Neuronal stem cell (in vitro differentiated cells): Measurements from ENCODE around the gene ATG4C.

Experiments
- DNase-seq: peaks from one replicate; pipeline ENCODE4 v3.0.0-alpha.2; 2013; ENCODE audit warnings: low spot score
- H2AFZ ChIP-seq: one replicate; pipeline ENCODE4 v1.6.1; 2013; ENCODE audit warnings: mild to moderate bottlenecking, low read length, inconsistent platforms
- H2AK5ac ChIP-seq: 2 replicates; pipeline ENCODE4 v1.6.1; 2013; ENCODE audit warnings: low read depth, mild to moderate bottlenecking, inconsistent platforms, low read length, moderate library complexity, mixed read lengths
- H2BK120ac ChIP-seq: 2 replicates; pipeline ENCODE4 v1.6.1; 2013; ENCODE audit warnings: low read depth, mild to moderate bottlenecking, inconsistent platforms, low read length, moderate library complexity, mixed read lengths
- H2BK12ac ChIP-seq: one replicate; pipeline ENCODE4 v1.6.1; 2013; ENCODE audit warnings: low read length, inconsistent platforms
- H2BK15ac ChIP-seq: 2 replicates; pipeline ENCODE4 v1.6.1; 2013; ENCODE audit warnings: mild to moderate bottlenecking, low read length, inconsistent platforms, mixed read lengths
- H2BK5ac ChIP-seq: one replicate; pipeline ENCODE4 v1.6.1; 2013; ENCODE audit warnings: inconsistent platforms, mild to moderate bottlenecking, low read length, moderate library complexity
- H3K14ac ChIP-seq: one replicate; pipeline ENCODE4 v1.6.1; 2013; ENCODE audit warnings: low read length, inconsistent platforms
- H3K18ac ChIP-seq: 2 replicates; pipeline ENCODE4 v1.6.1; 2013; ENCODE audit warnings: low read length, inconsistent platforms
- H3K23ac ChIP-seq: 2 replicates; pipeline ENCODE4 v1.6.1; 2013; ENCODE audit warnings: low read depth, mild to moderate bottlenecking, mixed read lengths, low read length, inconsistent platforms; ENCODE audit not compliant: poor library complexity
- H3K27ac ChIP-seq: replicated peaks from 3 replicates; pipeline ENCODE4 v1.5.1; 2013; ENCODE audit warnings: low read length, inconsistent platforms
- H3K27me3 ChIP-seq, 3 experiments: 2 replicates each; pipeline ENCODE4 v1.6.1; 2013; ENCODE audit warnings: low read length in 3 of 3, mild to moderate bottlenecking in 2 of 3, inconsistent platforms in 1 of 3, low read depth in 1 of 3, mixed read lengths in 1 of 3, moderate library complexity in 1 of 3; ENCODE audit not compliant: control insufficient read depth in 3 of 3, insufficient read depth in 3 of 3
- H3K36me3 ChIP-seq, 2 donors: replicated peaks in 1 of 2; 2 replicates each; pipeline ENCODE4 v1.6.1; 2013; ENCODE audit warnings: low read length in 2 of 2; ENCODE audit not compliant: control insufficient read depth in 2 of 2, insufficient read depth in 2 of 2
- H3K4ac ChIP-seq: 2 replicates; pipeline ENCODE4 v1.6.1; 2013; ENCODE audit warnings: inconsistent platforms, mild to moderate bottlenecking, low read length, moderate library complexity
- H3K4me1 ChIP-seq, 2 donors: 1 replicate in 1 of 2; 2 replicates in 1 of 2; pipeline ENCODE4 v1.6.1; 2013; ENCODE audit warnings: low read length in 2 of 2, low read depth in 1 of 2; ENCODE audit not compliant: control insufficient read depth in 2 of 2, insufficient read depth in 1 of 2
- H3K4me2 ChIP-seq: one replicate; pipeline ENCODE4 v1.6.1; 2013; ENCODE audit warnings: mild to moderate bottlenecking, low read length, inconsistent platforms; ENCODE audit not compliant: insufficient read depth, poor library complexity, severe bottlenecking
- H3K4me3 ChIP-seq, 2 donors: 2 replicates each; pipeline ENCODE4 v1.5.1; 2013; ENCODE audit warnings: low read length in 2 of 2, mild to moderate bottlenecking in 2 of 2, inconsistent platforms in 1 of 2, moderate library complexity in 1 of 2
- H3K79me1 ChIP-seq: one replicate; pipeline ENCODE4 v1.6.1; 2013; ENCODE audit warnings: low read depth, mild to moderate bottlenecking, inconsistent platforms, low read length, moderate library complexity
- H3K9ac ChIP-seq: one replicate; pipeline ENCODE4 v1.6.1; 2013; ENCODE audit warnings: mild to moderate bottlenecking, low read depth, low read length, inconsistent platforms; ENCODE audit not compliant: poor library complexity
- H3K9me3 ChIP-seq, 2 donors: replicated peaks in 1 of 2; 2 replicates each; pipeline versions ENCODE3 to v1.6.1; 2013; ENCODE audit warnings: low read length in 2 of 2, mild to moderate bottlenecking in 2 of 2, inconsistent platforms in 1 of 2, low read depth in 1 of 2, mixed read lengths in 1 of 2, moderate library complexity in 1 of 2; ENCODE audit not compliant: control insufficient read depth in 2 of 2, insufficient read depth in 1 of 2
- H4K8ac ChIP-seq: one replicate; pipeline ENCODE4 v1.6.1; 2013; ENCODE audit warnings: low read depth, mild to moderate bottlenecking, inconsistent platforms, low read length, moderate library complexity
- H4K91ac ChIP-seq: one replicate; pipeline ENCODE4 v1.6.1; 2013; ENCODE audit warnings: low read length, low read depth, mild to moderate bottlenecking, inconsistent platforms; ENCODE audit not compliant: poor library complexity
- WGBS, 2 donors: extraction: QIAGEN DNeasy Blood & Tissue Kit; methylation state at CpG; one replicate each; pipeline ENCODE4 v1.1.7; 2013; ENCODE audit warnings: missing lambda C conversion rate in 2 of 2, mixed read lengths in 1 of 2; ENCODE audit not compliant: insufficient read length in 2 of 2, insufficient replicate concordance in 1 of 2; ENCODE audit errors: extremely low coverage in 2 of 2; 5-methylcytosine and 5-hydroxymethylcytosine counted together

ATG4C gene

GRCh38 chr1:62856960-62857359, 73.0 kb downstream of the ATG4C start:
- DNase-seq = no peak
- Histone ChIP-seq H4K8ac (no peak overlapping the region), H3K4me2 (no peak overlapping the region), H3K27ac (no peak overlapping the region), H3K27me3 (no peaks in the 10 kb centered on the region), H2BK120ac (no peak overlapping the region), H2BK5ac (no peak overlapping the region), H3K9ac (no peak overlapping the region), H2AK5ac (no peak overlapping the region), H2AFZ (no peak overlapping the region), H3K4ac (no peak overlapping the region), H4K91ac (no peak overlapping the region), H3K36me3 (peaks cover 0 to 23% of the 10 kb centered on the region in 2 donors), H2BK12ac (no peak overlapping the region), H3K18ac (no peak overlapping the region), H3K4me1 (no peaks in the 10 kb centered on the region), H2BK15ac (no peak overlapping the region), H3K23ac (no peak overlapping the region), H3K79me1 (peaks cover 1% of the 10 kb centered on the region), H3K9me3 (no peaks in the 10 kb centered on the region), H3K14ac (no peak overlapping the region), H3K4me3 (no peak overlapping the region)
- no CpG with 5 or more reads among the region's 9 CpGs for WGBS, 2 donors

DNA sequence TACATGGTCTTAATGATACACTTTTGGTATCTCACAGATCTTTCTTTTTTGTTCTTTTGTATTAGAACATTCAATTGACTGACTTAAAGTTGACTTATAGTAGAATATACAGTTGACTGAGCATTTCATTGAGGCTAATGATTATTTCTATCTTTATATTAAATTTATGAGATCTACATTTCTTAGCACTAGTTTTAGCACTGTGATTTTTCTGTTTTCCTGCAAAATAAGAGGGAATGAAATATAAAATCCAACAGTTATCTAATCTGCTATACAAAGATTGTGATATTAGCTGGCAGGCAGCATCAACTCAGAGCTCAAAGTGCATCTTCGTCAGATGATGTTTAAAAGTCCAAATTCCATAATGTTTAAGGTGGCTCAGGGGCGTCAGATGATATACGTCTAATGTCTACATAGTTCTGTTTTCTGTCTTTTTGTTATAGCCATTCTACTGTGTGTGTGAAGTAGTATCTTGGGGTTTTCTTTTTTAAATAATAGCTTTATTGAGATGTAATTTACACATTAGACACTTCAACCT, 85.4 kb downstream of the ATG4C start:
- H4K8ac ChIP-seq = no peak overlapping the region
- no peak overlapping the region for H3K14ac ChIP-seq
- H2AFZ ChIP-seq = no peak overlapping the region
- no peak overlapping the region for H3K18ac ChIP-seq
- H3K79me1 ChIP-seq = no peaks in the 10 kb centered on the region
- no peak overlapping the region for H3K4me2 ChIP-seq
- no peak overlapping the region for H2BK5ac ChIP-seq
- WGBS, 2 donors = no CpG with 5 or more reads among the region's 3 CpGs
- H3K4me1 ChIP-seq = no peaks in the 10 kb centered on the region
- no peak overlapping the region for H2AK5ac ChIP-seq
- DNase-seq = no peak
- no peaks in the 10 kb centered on the region for H3K27me3 ChIP-seq
- no peaks in the 10 kb centered on the region for H3K9me3 ChIP-seq
- no peak overlapping the region for H3K4me3 ChIP-seq
- no peak overlapping the region for H3K9ac ChIP-seq
- H3K23ac ChIP-seq = no peak overlapping the region
- no peak overlapping the region for H3K27ac ChIP-seq
- H3K36me3 ChIP-seq = no peaks in the 10 kb centered on the region
- no peak overlapping the region for H2BK15ac ChIP-seq
- no peak overlapping the region for H4K91ac ChIP-seq
- no peak overlapping the region for H2BK120ac ChIP-seq
- no peak overlapping the region for H3K4ac ChIP-seq
- no peak overlapping the region for H2BK12ac ChIP-seq

DNA sequence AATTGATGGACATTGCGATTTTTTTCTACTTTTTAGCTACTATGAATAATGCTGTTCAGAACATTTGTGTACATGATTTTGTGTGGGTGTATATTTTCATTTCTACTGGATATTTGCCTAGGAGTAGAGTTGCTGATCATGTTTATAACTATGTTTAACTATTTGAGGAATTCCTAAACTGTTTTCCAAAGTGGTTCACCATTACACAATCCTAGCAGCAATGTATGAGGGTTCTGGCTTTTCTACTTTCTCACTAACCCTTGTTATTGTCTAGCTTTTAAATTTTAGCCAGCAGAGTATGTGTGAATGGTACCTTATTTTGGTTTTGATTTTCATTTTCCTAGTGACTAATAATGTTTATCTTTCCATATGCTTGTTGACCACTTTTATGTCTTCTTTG, 86.2 kb downstream of the ATG4C start:
- Histone ChIP-seq H3K9ac (no peak overlapping the region), H4K91ac (no peak overlapping the region), H2BK5ac (no peak overlapping the region), H2BK12ac (no peak overlapping the region), H3K23ac (no peak overlapping the region), H3K4me1 (no peaks in the 10 kb centered on the region), H3K27me3 (no peaks in the 10 kb centered on the region), H3K4me3 (no peak overlapping the region), H2AK5ac (no peak overlapping the region), H3K27ac (no peak overlapping the region), H4K8ac (no peak overlapping the region), H3K4ac (no peak overlapping the region), H2AFZ (no peak overlapping the region), H3K9me3 (no peaks in the 10 kb centered on the region), H3K18ac (no peak overlapping the region), H2BK120ac (no peak overlapping the region), H3K79me1 (no peaks in the 10 kb centered on the region), H3K4me2 (no peak overlapping the region), H3K36me3 (no peaks in the 10 kb centered on the region), H3K14ac (no peak overlapping the region), H2BK15ac (no peak overlapping the region)
- no CpG with 5 or more reads among the region's 1 CpG for WGBS, 2 donors
- DNase-seq = no peak

DNA sequence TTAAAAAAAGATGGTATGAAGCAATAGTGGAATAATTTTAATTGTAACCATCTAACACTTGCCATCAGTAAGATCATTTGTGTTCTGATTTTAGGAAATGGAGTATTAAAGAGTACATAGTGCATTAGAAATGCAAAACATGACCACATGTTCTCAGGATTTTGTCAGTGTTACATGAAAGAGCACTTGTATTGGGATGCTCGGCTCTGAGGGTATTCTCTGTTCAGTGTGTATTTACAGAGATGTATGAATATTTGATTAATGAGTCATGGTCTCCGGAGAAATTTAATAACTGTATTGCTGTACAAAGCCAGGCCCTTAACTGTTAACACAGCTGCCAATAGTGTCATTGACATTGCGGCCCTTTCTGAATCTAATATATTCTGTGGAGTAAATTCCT, 91.7 kb downstream of the ATG4C start:
- no peak for DNase-seq
- Histone ChIP-seq H2BK120ac (no peak overlapping the region), H3K14ac (no peak overlapping the region), H3K4ac (no peak overlapping the region), H3K36me3 (no peaks in the 10 kb centered on the region), H2AK5ac (no peak overlapping the region), H3K9me3 (no peaks in the 10 kb centered on the region), H2AFZ (no peak overlapping the region), H3K4me2 (no peak overlapping the region), H3K23ac (no peak overlapping the region), H2BK5ac (no peak overlapping the region), H2BK15ac (no peak overlapping the region), H3K79me1 (no peaks in the 10 kb centered on the region), H4K8ac (no peak overlapping the region), H3K18ac (no peak overlapping the region), H2BK12ac (no peak overlapping the region), H3K27ac (no peak overlapping the region), H3K4me3 (no peak overlapping the region), H4K91ac (no peak overlapping the region), H3K27me3 (peaks cover 0 to 9% (median 0%) of the 10 kb centered on the region in 3 experiments), H3K4me1 (no peaks in the 10 kb centered on the region), H3K9ac (no peak overlapping the region)
- no CpG with 5 or more reads among the region's 3 CpGs for WGBS, 2 donors
